ENCODE data around the gene RPS4Y2.

RPS4Y2 gene

GRCh38 chrY:20755808-20756207 is at the start of gene RPS4Y2:
TSS of gene RPS4Y2 (plus strand) at chrY:20756108. CDS start at chrY:20756164, 56 bp downstream.
- in situ Hi-C loops (cut with MboI; ENCODE audit: low sequenced_read_pairs): no loop called here

GRCh38 chrY:20714391-20714790 is 41.5 kb upstream of the RPS4Y2 start:
- in situ Hi-C loops (cut with MboI; ENCODE audit: low sequenced_read_pairs): no loop called here

GRCh38 chrY:20726184-20726907 is 29.6 kb upstream of the RPS4Y2 start:
- in situ Hi-C loops (cut with MboI; ENCODE audit: low sequenced_read_pairs): no loop called here

GRCh38 chrY:20735200-20735599 is 20.7 kb upstream of the RPS4Y2 start:
- in situ Hi-C loops (cut with MboI; ENCODE audit: low sequenced_read_pairs): no loop called here

- in situ Hi-C loops (cut with MboI; ENCODE audit: low sequenced_read_pairs): no loop called here
Measured at GRCh38 chrY:20739806-20740205, 16.1 kb upstream of the RPS4Y2 start.

GRCh38 chrY:20740609-20741008 is 15.3 kb upstream of the RPS4Y2 start:
- in situ Hi-C loops (cut with MboI; ENCODE audit: low sequenced_read_pairs): no loop called here

GRCh38 chrY:20745060-20745459 is 10.8 kb upstream of the RPS4Y2 start:
- in situ Hi-C loops (cut with MboI; ENCODE audit: low sequenced_read_pairs): no loop called here

- in situ Hi-C loops (cut with MboI; ENCODE audit: low sequenced_read_pairs): no loop called here
Measured at GRCh38 chrY:20746919-20747318, 9.0 kb upstream of the RPS4Y2 start.

GRCh38 chrY:20763869-20764268 is 8.0 kb downstream of the RPS4Y2 start:
- in situ Hi-C loops (cut with MboI; ENCODE audit: low sequenced_read_pairs): no loop called here

GRCh38 chrY:20765117-20765516 is 9.2 kb downstream of the RPS4Y2 start:
- in situ Hi-C loops (cut with MboI; ENCODE audit: low sequenced_read_pairs): no loop called here

- in situ Hi-C loops (cut with MboI; ENCODE audit: low sequenced_read_pairs): no loop called here
Measured at GRCh38 chrY:20770755-20771154, 14.8 kb downstream of the RPS4Y2 start.

- in situ Hi-C loops (cut with MboI; ENCODE audit: low sequenced_read_pairs): no loop called here
Measured at GRCh38 chrY:20776104-20776503, 20.2 kb downstream of the RPS4Y2 start.

- in situ Hi-C loops (cut with MboI; ENCODE audit: low sequenced_read_pairs): no loop called here
Measured at GRCh38 chrY:20780104-20780654, 24.3 kb downstream of the RPS4Y2 start.

GRCh38 chrY:20780776-20781175 is 24.9 kb downstream of the RPS4Y2 start:
- in situ Hi-C loops (cut with MboI; ENCODE audit: low sequenced_read_pairs): no loop called here

- in situ Hi-C loops (cut with MboI; ENCODE audit: low sequenced_read_pairs): no loop called here
Measured at GRCh38 chrY:20781408-20781807, 25.5 kb downstream of the RPS4Y2 start.

GRCh38 chrY:20784965-20785364 is 29.1 kb downstream of the RPS4Y2 start:
- in situ Hi-C loops (cut with MboI; ENCODE audit: low sequenced_read_pairs): no loop called here

- in situ Hi-C loops (cut with MboI; ENCODE audit: low sequenced_read_pairs): no loop called here
Measured at GRCh38 chrY:20787076-20787475, 31.2 kb downstream of the RPS4Y2 start.

GRCh38 chrY:20798351-20799049 is 42.6 kb downstream of the RPS4Y2 start:
- in situ Hi-C loops (cut with MboI; ENCODE audit: low sequenced_read_pairs): no loop called here

GRCh38 chrY:20802659-20803058 is 46.8 kb downstream of the RPS4Y2 start:
- in situ Hi-C loops (cut with MboI; ENCODE audit: low sequenced_read_pairs): no loop called here

- in situ Hi-C loops (cut with MboI; ENCODE audit: low sequenced_read_pairs): no loop called here
Measured at GRCh38 chrY:20806243-20806642, 50.3 kb downstream of the RPS4Y2 start.

- in situ Hi-C loops (cut with MboI; ENCODE audit: low sequenced_read_pairs): no loop called here
Measured at GRCh38 chrY:20813459-20813858, 57.6 kb downstream of the RPS4Y2 start.

- in situ Hi-C loops (cut with MboI; ENCODE audit: low sequenced_read_pairs): no loop called here
Measured at GRCh38 chrY:20814794-20815193, 58.9 kb downstream of the RPS4Y2 start.

Data from hTERT RPE-1 (cell line).